Smooth muscle cell of bladder (primary cell): ENCODE measurements around the gene FXN. TPM values are rescaled to one million over a fixed set of nuclear protein-coding genes. Genes with fewer than 3 reads are reported as not detected.

Source experiments
- total RNA-seq: library from RNA; depleted of rRNA; stranded (reverse); fragments of >200 nt; gene quantifications from 2 replicates; pipeline ENCODE4 v1.2.3, GENCODE V29; 2014

FXN gene
- total RNA-seq = 1.00 and 1.9 TPM in 2 replicates

GRCh38 chr9:69035438-69036308, at the start of gene FXN:
Gene FXN (plus strand): TSS chr9:69035752. CDS start chr9:69035783, 31 bp downstream.

GRCh38 chr9:69014013-69014412, 21.5 kb upstream of the FXN start, which contains the start of gene PRKACG:
Gene PRKACG (minus strand): TSS chr9:69014113. CDS start chr9:69014092, 21 bp downstream.

Other genes starting within 250 kb of the FXN start
- gene PRKACG, start 21.6 kb upstream of the FXN start, total RNA-seq = not detected in 2 replicates
- 29.6 and 41.8 TPM in 2 replicates for gene TJP2, start 138.5 kb downstream of the FXN start, total RNA-seq